ENCODE results near the gene GK. TPM values are rescaled to one million over a fixed set of nuclear protein-coding genes. Genes with fewer than 3 reads are reported as not detected.
"Not testable (repeated sequence)": the region's sequence is repeated elsewhere in the genome, so short reads cannot be mapped to it uniquely, and the experiment has no call there.

The GK gene
- total and polyA plus RNA-seq, 8 donors: 7.1 to 65.9 (median 9.8) TPM

DNA sequence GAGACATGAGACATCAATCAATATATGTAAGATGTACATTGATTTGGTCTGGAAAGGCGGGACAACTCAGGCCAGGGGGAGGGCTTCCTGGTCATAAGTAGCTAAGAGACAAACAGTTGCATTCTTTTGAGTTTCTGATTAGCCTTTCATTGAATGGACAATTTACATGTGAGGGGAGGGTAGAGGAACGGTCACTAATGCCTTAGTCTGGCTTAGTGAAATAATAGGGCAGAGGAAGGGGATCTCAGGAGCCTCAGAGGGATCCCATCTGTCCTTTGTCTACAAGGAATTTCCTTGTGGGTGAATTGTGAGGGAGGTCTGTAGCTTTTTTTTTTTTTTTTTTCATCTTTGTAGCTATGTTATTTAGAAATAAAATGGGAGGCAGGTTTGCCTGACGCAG is 88.3 kb downstream of the GK start:
- TF ChIP-seq, protein P1, sequence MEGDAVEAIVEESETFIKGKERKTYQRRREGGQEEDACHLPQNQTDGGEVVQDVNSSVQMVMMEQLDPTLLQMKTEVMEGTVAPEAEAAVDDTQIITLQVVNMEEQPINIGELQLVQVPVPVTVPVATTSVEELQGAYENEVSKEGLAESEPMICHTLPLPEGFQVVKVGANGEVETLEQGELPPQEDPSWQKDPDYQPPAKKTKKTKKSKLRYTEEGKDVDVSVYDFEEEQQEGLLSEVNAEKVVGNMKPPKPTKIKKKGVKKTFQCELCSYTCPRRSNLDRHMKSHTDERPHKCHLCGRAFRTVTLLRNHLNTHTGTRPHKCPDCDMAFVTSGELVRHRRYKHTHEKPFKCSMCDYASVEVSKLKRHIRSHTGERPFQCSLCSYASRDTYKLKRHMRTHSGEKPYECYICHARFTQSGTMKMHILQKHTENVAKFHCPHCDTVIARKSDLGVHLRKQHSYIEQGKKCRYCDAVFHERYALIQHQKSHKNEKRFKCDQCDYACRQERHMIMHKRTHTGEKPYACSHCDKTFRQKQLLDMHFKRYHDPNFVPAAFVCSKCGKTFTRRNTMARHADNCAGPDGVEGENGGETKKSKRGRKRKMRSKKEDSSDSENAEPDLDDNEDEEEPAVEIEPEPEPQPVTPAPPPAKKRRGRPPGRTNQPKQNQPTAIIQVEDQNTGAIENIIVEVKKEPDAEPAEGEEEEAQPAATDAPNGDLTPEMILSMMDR (IDR thresholded peaks at IDR 0.05): no peak
- H3K27me3 ChIP-seq: peaks cover 0 to 3% of the 10 kb centered on the region in 2 donors
- no peaks in the 10 kb centered on the region for H3K9me3 ChIP-seq
- no peak overlapping the region for H3K4me3 ChIP-seq
- DNase-seq (no peak), ATAC-seq (no peak)
- no peaks in the 10 kb centered on the region for H3K36me3 ChIP-seq
- no peaks in the 10 kb centered on the region for H3K4me1 ChIP-seq
- no peak overlapping the region for H3K27ac ChIP-seq
- intact Hi-C loops (cut with DNase I): no loop called here

DNA sequence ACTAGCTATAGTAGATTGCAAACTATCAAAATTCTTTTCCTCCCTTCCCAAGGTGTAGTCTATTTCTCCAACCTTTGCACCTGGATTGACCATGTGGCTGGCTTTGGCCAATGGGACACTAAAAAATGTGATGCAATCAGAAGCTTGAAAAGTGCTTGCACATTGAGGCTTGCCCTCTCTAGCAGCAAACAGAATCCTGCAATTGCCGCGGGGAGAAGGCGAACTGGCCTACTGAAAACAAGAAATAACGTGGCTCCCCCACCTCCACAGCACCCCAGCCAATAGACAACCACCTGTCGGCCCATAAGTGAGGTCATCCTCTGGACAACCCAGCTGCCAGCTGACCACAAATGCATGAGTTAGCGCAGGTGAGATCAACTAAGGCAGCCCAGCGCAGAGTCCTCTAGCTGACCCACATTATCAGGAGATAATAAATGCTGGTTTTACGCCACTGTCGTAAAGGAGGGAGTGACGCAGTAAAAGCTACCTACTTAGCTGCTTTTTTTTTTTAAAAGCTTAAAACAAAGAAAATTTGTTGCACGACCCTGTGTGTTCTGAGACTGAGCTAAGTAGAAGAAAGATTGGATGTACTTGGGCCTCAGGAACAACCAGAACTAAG is 95.2 kb downstream of the GK start:
- Histone ChIP-seq H3K4me3 (no peak overlapping the region), H3K4me1 (no peaks in the 10 kb centered on the region), H3K27ac (no peak overlapping the region), H3K9me3 (no peaks in the 10 kb centered on the region), H3K27me3 (no peaks in the 10 kb centered on the region), H3K36me3 (no peaks in the 10 kb centered on the region)
- DNase-seq: no peak
- TF ChIP-seq, protein P1 (IDR thresholded peaks at IDR 0.05): no peak
- intact Hi-C loops (cut with DNase I): no loop called here
- no peak for ATAC-seq

DNA sequence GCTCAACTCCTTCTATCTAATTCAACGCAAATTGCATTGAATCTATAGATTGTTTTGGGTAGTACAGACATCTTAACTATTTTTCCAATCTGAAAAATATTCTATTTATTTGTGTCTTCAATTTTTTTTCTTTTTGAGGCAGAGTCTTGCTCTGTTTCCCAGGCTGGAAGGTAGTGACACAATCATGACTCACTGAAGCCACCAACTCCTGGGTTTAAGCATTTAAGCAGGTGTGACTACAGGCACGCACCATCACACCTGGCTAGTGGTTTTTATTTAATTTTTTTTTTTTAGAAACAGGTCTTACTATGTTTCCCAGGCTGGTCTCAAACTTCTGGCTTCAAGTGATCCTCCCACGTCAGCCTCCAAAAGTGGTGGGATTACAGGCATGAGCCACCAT is 98.3 kb downstream of the GK start:
- Histone ChIP-seq H3K9me3 (no peaks in the 10 kb centered on the region), H3K4me1 (no peaks in the 10 kb centered on the region), H3K4me3 (no peak overlapping the region), H3K27me3 (no peaks in the 10 kb centered on the region), H3K27ac (no peak overlapping the region), H3K36me3 (no peaks in the 10 kb centered on the region)
- intact Hi-C loops (cut with DNase I): no loop called here
- DNase-seq: no peak
- TF ChIP-seq, protein P1 (IDR thresholded peaks at IDR 0.05): no peak
- ATAC-seq: no peak

DNA sequence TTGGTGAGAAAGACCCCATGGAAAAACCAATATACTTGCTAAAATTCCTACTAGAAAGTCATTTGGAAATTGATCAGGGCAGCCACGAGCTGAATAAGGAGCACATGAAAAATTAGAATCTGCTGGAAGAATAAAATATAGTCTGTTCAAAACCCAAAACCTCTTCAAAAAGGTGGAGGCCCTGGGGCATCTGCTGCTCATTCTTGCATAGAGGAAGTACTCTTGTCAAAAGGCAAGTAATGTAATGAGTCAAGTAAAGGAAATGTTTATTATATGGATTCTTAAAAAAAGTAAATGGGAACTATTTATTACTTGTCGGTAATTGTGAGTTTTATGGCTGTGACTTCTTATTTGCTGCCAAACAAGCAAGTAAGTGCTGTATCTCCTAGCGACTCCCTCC is 109.5 kb downstream of the GK start:
- H3K4me1 ChIP-seq: no peaks in the 10 kb centered on the region
- H3K36me3 ChIP-seq: no peaks in the 10 kb centered on the region
- no peak for ATAC-seq
- no peak for DNase-seq
- TF ChIP-seq, protein P1 (IDR thresholded peaks at IDR 0.05): no peak
- intact Hi-C loops (cut with DNase I): no loop called here
- no peaks in the 10 kb centered on the region for H3K9me3 ChIP-seq
- H3K27me3 ChIP-seq: no peaks in the 10 kb centered on the region
- no peak overlapping the region for H3K27ac ChIP-seq
- H3K4me3 ChIP-seq: no peak overlapping the region

DNA sequence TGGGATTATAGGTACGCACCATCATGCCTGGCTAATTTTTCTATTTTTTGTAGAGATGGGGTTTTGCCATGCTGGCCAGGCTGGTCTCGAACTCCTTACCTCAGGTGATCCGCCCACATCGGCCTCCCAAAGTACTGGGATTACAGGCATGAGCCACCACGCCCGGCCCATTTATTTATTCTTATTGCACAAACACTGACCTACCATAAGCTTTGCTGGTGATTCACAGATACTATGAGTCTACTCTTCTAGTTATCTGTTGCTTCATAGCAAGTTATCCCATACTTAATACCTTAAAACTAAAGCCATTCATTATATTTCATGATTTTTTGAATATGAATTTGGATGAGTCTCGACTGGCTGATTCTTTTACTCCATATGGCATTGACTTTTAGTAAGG is 120.5 kb downstream of the GK start:
- intact Hi-C loops (cut with DNase I): not testable (repeated sequence)

DNA sequence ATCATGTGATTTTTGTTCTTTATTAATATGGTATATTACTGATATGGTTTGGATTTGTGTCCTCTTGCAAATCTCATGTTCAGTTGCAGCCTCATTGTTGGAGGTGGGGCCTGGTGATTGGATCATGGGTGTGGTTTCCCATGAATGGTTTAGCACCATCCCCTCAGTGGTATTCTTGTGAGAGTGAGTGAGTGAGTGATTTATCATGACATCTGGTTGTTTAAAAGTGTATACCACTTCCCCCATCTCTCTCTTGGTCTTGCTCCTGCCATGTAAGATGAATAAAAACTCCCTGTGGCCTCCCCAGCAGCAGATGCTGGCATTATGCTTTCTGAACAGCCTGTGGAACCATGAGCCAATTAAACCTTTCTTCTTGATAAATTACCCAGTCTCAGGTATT is 124.4 kb downstream of the GK start:
- no peak for ATAC-seq
- H3K9me3 ChIP-seq: no peaks in the 10 kb centered on the region
- H3K27ac ChIP-seq: no peak overlapping the region
- no peaks in the 10 kb centered on the region for H3K36me3 ChIP-seq
- intact Hi-C loops (cut with DNase I): no loop called here
- H3K4me1 ChIP-seq: no peaks in the 10 kb centered on the region
- TF ChIP-seq, protein P1 (IDR thresholded peaks at IDR 0.05): no peak
- DNase-seq: no peak
- H3K4me3 ChIP-seq: no peak overlapping the region
- H3K27me3 ChIP-seq: no peaks in the 10 kb centered on the region

More for the DNA sequence above, 120.5 kb downstream of the GK start:
- H3K4me3 ChIP-seq, ATAC-seq, H3K27ac ChIP-seq, H3K36me3 ChIP-seq, H3K27me3 ChIP-seq, H3K9me3 ChIP-seq, H3K4me1 ChIP-seq, DNase-seq: not testable (repeated sequence)
